ENCODE results near the gene CST5.
"Not testable (repeated sequence)": the region's sequence is repeated elsewhere in the genome, so short reads cannot be mapped to it uniquely, and the experiment has no call there.

CST5 gene, protein sequence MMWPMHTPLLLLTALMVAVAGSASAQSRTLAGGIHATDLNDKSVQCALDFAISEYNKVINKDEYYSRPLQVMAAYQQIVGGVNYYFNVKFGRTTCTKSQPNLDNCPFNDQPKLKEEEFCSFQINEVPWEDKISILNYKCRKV

DNA sequence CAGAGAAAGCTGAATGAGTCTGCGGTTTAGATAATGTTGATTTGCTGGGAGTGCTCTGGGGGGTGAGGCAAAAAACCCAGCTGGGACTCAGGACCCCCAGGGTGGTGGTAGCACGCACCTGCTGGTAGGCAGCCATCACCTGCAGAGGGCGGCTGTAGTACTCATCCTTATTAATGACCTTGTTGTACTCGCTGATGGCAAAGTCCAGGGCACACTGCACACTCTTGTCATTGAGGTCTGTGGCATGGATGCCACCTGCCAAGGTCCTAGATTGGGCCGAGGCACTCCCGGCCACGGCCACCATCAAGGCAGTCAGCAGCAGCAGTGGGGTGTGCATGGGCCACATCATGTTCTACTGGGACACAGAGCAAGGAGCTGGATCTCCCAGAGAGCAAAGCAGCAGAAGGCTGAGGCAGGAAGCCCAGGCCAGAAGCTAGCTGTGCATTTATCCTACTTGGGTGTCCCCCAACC lies at the start of gene CST5:
Gene CST5, minus strand, starts transcription at position 421 of the 471 bp plus-strand sequence. Its CDS starts 72 bp downstream, at position 349.
- DNase-seq (ENCODE audit: low read depth), result no peak

DNA sequence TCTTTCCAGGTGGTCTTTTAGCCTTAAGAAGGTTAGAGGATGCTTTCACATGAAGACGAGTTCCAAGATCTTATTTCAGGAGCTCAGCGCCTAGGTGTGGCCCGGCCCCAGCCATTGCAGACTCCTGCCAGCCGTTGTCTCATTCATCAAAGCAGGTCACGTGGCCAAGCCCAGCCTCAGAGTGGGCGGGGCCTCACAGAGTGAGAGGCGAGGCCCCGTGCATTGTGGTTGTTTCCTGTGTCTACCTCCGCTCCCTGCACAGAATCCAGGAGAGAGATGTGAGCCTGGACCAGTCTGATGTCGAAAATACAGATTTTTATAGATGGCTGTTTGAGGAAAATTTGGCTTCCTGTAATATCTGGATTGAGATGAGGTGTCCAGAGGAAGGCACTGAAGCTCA lies 49.2 kb upstream of the CST5 start:
- DNase-seq (ENCODE audit: low read depth), result no peak

DNA sequence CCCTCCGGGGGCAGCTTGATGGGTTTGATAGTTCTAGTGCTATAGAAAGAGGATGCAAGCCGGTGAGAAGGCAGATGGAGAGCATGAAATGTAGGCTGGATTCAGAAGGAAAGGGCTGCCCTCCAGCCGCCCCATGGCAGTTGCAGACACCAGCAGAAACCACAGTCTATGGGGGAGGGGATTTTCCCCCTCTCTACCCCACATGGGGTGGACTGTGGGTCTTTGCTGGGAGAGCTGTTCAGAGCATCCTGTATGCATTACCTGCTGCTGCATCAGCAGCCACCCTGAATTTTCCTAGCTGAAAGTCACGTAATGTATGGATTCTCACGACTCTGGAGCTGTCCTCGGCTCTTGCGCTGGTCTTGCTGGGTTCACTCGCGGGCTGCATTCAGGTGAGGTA lies 48.8 kb upstream of the CST5 start:
- DNase-seq (ENCODE audit: low read depth), result no peak

DNA sequence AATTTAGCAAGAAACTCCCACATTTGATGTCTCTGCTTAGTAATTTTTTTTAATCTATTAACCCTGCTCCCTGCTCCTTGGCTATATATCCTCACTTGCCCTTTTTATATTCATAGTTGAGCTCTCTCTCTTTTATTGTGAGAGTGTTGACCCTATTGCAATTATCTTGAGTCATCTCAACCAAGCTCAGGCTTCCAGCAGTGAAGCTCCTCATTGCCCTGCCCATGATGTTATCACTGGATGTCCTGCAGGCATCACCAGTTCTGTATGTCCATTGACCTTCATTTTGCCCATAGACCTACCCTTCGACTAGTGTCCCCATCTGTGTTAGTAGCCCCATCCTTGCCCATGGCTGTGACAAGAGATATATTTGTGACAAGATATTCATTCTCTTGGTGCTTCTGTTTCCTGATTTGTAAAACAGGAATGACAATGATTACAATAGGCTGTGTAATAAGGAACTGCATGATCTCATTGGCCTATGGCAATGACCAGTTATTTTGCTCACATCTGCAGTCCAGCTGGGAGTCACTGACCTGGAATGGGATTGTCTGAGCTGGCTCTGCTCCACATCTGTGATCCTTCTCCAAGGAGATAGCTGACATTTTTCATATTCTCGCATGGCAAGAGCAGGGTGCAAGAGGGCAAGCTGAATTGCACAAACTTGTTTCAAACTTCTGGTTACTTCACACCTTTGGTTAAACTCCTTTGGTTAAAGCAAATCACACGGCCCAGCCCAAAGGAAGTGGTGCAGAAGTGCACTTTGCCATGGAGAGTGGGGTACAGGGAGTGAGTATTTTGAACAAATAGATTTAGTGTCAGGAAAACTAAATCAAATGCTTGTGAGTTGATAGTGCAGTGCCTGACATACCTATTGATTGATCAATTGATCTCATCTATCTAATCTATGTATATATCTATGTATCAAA lies 47.7 kb upstream of the CST5 start:
- no peak for DNase-seq (ENCODE audit: low read depth)

DNA sequence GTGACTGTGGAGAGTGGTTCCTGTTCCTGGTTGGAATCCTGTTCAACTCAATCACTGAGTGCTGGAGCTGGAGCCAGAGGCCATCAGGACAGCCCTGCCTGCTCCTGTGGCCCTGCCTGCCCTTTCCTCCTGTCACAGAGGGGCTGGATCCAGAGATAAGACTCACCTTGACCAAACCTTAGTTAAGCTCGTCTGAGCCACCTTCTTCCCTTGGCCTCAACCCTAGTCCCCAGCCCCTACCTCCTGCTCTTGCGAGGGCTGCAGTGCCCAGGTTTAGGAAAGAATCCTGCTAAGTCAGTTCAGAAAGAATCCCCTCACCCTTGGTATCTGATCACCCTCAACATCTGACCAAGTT lies 47.0 kb upstream of the CST5 start:
- no peak for DNase-seq (ENCODE audit: low read depth)

DNA sequence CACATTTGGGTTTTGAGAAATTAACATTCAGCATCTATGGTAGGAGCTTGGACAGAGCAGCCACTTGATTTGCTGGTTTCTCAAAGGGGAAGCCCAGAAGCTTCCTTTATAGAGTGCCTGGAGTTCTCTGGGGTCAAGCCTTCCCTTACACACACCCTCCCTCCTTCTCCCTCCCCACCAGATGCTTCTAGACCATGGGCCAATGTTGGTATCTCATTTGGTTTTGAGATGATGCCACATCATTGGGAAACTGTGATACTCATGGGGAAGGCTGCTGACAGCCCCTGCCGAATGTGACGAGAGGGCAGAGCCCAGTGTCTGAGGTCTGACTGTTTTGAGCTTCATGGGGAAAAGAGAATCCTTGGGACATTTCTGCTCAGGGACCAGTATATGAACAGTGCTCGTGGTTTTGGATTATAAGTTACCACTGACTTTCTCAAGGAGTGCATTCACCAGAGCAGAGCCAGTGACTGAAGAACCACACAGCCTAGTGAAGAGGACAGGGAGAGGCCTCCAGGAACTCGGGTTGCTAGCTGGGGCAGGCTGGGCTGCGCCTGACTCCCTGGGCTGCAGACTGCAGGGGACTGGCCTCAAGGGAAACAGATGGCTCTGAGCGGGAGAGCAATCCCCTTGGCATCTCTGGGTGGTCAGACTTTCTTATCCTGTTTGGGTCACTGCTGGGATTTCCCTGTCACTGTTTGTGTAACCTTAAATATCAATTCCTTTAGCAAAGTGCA lies 46.4 kb upstream of the CST5 start:
- DNase-seq (ENCODE audit: low read depth), result no peak

DNA sequence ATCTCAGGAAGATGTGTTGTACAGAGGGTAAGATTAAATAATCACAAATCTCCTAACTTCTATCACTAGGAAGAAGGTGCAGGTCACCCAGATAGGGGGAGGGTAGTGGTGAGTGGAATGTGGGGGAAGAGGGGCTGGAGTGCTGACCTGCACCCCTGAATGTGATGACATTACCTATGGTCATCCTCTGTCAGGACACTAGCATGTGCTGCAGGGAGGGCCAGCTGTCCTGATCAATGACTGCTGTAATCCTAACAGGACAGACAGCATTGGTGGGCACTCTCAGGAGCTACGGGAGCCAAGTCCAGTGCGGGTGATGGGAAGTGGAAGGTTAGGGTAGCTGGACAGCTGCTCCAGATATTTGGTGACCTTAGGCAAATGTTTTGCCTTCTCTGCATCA lies 45.2 kb upstream of the CST5 start:
- DNase-seq (ENCODE audit: low read depth), result no peak

DNA sequence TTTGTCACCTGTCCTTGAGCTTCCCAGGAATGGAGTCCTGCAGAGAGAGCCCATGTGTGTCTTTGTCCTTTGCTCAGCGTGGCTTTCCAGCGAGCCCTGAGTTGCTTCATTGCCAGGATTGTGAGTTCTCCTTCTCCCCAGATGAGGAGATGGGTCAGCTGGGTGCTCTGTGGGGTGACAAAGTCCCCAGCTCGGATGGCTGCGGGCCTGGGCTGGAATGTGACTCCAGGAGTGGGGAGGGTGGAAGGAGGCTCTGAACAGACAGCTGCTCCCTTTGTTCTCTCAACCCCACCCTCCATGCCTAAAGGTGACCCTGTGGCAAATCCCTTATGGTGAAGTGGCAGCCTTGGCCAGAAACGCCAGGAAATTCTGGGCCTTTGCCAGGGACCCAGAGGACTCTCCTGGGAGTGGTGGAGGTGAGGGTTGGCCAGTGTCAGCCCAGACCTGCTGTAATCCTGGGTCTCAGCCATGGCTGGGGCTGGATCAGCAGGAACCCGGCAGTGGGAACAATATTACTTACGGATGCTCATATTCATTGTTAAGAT lies 44.4 kb upstream of the CST5 start:
- DNase-seq (ENCODE audit: low read depth), result no peak

DNA sequence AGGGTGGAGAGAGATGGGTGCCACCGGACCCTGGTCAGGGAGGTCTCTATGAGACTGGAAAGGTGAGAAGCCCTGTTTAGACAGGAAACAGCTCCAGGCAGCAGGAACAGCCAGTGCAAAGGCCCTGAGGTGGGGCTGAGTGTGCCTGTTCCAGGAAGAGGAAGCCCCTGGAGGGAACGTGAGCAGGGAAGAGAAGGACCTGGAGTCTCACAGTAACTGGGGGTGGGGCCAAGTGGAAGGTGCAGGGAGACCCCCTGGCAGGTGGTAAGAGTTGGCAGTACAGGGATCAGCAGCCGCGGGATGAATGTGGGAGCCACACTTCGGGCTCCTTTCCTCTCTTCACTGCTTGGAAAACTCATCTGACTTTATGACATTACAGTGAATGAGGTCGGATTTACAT lies 43.8 kb upstream of the CST5 start:
- DNase-seq (ENCODE audit: low read depth), result no peak

DNA sequence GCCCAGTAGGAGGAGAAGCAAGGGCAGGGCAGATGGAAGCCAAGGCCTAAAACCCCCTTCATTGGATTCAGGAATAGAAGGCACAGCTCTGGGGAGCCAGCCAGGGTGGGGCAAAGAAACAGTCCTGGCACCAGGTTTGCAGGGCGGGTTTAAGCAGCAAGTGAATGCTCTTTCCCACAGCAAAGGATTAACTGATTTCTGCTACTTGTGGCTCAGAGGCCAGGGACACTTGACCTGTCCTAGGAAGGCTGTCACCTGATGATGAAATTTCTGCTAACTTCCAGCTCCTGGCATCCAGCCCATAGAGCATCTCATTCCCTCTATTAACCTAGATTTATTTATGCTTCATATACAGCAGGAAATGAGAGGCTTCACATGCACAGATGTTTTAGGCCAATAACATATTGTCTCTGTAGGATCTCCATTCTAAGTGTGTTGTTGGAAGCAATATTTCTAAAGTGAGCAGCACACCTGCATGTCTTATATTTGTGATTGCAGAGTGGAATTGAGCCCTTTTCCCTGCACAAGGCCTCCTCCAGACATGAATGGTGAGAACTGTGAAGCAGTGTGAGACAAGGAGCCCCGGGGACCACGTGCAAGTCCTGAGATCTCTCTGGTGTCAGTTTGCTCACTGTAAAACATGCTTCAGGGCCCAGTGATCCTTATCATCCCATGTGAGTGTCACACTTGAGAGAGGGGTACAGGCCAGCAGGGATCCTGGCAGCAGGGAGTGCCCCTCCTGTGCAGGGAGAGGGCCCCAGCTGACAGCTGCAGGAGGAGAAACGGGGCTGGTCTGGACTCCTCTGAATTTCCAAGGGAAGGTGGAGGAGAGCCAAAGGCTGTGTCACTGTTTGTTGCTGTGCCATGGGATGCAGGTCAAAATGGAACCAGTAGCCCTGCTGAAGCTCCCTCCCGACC lies 41.1 kb upstream of the CST5 start:
- DNase-seq (ENCODE audit: low read depth), result no peak

DNA sequence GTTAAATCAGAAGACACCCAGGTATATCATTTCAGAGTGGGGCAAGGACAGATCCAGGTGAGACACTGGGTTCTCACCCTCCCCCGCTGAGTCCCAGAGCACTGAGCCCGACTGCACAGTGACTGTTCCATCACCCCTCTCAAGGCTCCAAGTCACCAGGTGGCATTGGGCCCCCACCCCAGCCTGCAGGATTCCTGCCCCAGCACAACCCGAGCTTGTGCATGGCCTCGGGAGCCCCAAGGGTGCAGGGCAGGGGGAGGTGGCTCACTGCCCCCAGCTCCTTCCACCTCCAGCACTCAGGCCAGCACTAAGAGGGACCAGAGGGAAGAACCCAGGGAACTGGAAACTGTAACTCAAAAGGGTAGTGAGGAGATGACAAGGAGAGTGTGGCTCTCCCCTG lies 39.3 kb upstream of the CST5 start:
- no peak for DNase-seq (ENCODE audit: low read depth)

DNA sequence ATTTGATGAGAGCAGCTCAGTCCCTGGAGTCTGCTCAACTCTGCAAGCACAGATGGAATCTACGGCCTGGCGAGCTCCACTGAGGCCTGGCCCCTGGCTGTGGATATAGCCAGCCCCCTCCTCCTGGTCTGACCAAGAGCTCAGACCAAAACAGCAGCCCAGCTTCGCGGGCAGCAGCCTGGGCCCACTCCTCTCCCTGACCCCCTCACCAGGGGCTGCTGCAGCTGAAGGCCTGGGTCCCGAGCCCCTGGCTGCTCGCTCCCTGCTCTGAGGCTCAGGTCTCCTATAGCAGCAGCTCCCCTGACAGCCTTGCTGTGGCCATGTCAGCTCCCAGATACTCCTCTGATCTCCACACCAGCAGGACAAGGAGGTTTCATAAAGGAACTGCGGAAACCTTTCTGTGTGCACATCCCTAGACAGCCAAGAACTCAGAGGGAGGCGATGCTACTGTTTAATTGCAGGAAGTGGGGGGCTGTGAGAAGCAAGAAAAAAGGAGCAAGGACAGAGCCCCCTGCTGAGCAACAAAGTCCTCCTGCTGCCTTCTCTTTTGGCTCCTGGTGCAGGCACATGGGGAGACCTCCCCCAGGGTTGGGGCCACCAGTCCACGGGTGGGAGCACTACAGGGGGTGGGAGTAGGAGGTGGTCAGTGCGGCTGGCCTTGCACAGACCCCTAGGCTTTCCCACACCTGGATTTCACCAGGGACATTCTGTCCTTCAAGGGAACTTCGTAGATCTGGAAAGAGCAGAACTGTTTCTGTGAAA lies 38.7 kb upstream of the CST5 start:
- DNase-seq (ENCODE audit: low read depth), result no peak

DNA sequence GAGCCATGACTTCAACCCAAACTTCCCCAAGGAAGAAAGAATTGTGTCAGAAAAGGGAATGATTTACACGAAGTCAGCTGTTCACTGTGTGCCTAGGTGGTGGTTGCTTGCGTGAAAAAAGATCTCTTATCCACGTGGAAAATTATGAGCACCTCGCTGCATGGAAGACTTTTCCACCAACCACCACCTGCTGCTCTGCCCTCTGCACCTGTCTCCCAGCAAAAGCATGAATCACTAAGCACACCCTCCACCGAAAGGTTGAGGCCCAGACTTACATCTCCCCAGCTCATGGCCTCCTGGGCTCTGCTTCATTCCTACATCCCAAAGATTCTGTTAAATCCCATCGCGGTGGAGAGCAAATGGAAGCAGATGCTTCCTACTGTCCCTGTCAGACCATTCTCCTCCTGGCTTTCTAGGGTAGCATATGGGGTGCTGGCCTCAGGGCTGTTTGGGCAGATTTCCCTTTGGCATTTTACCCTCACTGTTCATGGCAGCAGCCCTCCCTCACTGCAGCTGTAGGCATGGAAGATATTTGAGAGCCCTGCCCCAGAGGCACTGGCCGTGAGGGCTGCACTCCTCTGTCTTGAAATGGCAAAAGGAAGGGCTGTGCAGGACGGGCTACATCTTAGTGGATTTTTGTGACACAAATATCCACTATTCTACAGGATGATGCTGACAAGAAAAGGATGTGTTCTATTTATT lies 37.6 kb upstream of the CST5 start:
- no peak for DNase-seq (ENCODE audit: low read depth)

DNA sequence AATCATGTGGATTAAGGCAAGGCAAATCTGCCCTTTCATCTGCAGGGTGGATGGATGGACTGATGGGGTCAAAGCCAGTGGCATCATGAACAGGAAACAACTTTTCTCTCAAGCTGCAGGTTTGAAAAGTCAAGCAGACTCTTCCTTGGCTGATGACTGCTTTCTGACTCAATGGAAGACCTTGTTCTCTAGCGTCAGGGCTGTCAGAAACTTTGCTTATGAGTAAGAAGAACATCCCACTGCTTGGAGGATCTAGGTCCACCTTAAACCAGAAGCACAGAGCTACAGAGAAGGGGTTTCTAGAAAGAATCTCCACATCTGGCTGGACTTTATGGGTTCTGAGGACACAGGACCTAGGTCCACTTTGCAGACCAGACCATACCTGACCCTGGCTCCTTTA lies 36.3 kb upstream of the CST5 start:
- no peak for DNase-seq (ENCODE audit: low read depth)

DNA sequence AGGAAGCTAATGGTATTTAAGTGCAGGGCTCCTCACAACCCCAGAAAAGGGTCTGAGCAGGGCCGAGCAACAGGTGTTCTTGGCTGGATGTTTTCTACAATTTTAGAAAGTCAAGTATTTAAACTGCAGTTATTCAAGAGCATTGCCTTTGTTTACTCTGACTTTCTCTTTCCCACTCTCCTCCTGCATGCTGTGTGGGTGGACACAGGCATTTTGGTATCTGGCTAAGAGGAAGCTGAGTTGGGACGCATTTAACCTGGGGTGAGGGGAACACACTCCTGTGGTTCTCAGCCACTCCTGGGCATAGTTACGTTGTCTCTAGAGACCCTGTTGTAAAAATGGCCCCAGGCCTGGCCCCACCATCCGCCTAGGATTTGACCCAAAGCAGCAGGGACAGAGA lies 34.9 kb upstream of the CST5 start:
- not testable (repeated sequence) for DNase-seq (ENCODE audit: low read depth)

DNA sequence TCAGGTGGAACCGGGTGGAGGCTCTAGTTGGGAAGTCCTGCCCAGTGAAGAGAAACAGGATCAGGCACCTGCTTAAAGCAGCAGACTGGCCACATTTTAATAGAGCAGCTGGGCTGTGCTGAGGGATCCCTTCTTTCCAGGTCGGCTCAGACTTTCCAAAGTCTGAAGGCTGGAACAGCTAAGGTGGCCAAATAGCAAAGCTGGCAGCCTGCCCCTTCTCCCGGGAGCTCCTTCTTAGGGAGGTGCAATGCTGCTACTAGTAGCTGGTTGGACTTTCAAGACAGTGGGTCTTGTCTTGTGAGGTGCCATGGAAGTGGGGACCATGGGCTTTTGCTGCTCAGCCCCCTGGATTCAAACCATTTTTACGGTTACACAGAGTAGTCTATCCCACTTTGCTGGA lies 30.7 kb upstream of the CST5 start:
- DNase-seq (ENCODE audit: low read depth), result no peak

DNA sequence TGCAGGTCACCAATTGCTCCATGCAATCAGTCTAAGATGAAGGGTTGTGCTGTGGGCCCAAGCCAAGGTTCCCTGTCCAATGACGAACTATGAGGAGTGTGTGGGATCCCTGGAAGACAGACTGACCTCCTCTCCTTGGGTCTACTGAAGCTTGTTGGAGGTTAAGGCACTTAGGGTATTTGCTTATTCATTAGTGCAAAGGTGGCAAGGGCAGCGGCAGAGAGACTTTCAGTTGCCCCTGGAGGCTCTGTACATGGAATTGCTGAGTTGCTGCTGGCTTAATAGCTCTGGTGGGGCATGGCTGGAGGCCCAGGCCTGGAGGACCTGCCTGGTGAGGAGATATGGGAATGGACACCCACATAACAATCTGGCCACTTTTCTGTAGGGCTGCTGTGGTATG lies 29.8 kb upstream of the CST5 start:
- DNase-seq (ENCODE audit: low read depth), result no peak

DNA sequence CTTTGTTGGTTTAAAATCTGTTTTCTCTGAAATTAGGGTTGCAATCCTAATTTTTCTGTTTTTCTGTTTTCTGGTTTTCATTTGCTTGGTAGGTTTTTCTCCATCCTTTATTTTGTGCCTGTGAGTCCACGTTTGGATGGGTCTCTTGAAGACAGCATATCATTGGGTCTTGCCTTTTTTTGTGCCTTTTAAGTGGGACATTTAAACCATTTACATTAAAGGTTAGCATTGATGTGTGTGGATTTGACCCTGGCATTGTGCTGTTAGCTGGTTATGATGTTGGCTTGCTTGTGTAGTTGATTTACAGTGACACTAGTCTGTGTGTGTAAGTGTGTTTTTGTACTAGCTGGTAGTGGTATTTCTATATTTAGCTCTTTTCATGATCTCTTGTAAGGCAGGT lies 28.0 kb upstream of the CST5 start:
- no peak for DNase-seq (ENCODE audit: low read depth)

DNA sequence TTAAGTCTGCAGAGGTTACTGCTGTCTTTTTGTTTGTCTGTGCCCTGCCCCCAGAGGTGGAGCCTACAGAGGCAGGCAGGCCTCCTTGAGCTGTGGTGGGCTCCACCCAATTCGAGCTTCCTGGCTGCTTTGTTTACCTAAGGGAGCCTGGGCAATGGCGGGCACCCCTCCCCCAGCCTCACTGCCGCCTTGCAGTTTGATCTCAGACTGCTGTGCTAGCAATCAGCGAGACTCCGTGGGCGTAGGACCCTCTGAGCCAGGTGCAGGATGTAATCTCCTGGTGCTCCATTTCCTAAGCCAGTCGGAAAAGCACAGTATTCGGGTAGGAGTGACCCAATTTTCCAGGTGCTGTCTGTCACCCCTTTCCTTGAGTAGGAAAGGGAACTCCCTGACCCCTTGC lies 22.8 kb upstream of the CST5 start:
- not testable (repeated sequence) for DNase-seq (ENCODE audit: low read depth)

DNA sequence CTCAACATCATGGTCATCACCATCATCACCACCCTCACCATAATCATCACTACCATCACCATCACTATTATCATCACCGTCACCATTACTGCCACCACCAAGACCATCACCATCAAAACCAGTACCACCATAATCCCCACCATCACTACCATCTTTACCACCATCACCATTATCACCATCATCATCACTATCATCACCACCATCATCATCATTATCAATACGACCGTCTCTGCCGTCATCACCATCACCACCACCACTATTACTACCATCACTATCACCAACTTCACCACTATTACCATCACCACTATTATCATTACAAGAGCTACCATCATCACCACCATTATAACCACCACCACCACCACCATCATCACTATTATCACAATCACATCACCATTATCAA lies 11.3 kb upstream of the CST5 start:
- DNase-seq (ENCODE audit: low read depth), result not testable (repeated sequence)

Measured in activated gamma-delta T cell treated with anti-CD3 and anti-CD28 coated beads, Interleukin-2, amount 50 U/mL, for 16 hours (primary cell).